ENCODE results near the gene ATOSB. TPM values are rescaled to one million over a fixed set of nuclear protein-coding genes. Genes with fewer than 3 reads are reported as not detected.

ATOSB gene
- polyA plus RNA-seq, 3 donors = 18.5 to 96.8 (median 23.7) TPM

GRCh38 chr9:35075358-35075757, 40.3 kb downstream of the ATOSB start:
- intact Hi-C loops (cut with micrococcal nuclease) = loop anchor here in 1 of 2 donors (10.0 kb wide), 1 partner anchor 91 kb away; the partner anchor contains the start of gene DNAJB5
- Histone ChIP-seq H3K79me2 (ENCODE audit: insufficient read depth, low read length) (peaks cover 34% of the 10 kb centered on the region), H3K27me3 (ENCODE audit: control insufficient read depth in 2 of 2, insufficient read depth in 2 of 2, low read length in 2 of 2) (no peaks in the 10 kb centered on the region), H3K9me3 (replicated peaks in 1 of 2; ENCODE audit: control insufficient read depth in 1 of 2, insufficient read depth in 1 of 2, low read length in 2 of 2) (no peaks in the 10 kb centered on the region), H3K4me2 (replicated peaks; ENCODE audit: extremely low read depth, low read length, poor library complexity, severe bottlenecking) (no peak overlapping the region), H3K36me3 (replicated peaks in 1 of 2; ENCODE audit: control insufficient read depth in 1 of 2, insufficient read depth in 2 of 2, low read length in 2 of 2) (peaks cover 2 to 9% of the 10 kb centered on the region in 2 donors), H3K4me1 (ENCODE audit: control insufficient read depth in 1 of 2, insufficient read depth in 2 of 2, low read length in 2 of 2) (peaks cover 28 to 47% of the 10 kb centered on the region in 2 donors), H3K27ac (ENCODE audit: low read depth in 1 of 2, low read length in 2 of 2) (peak overlapping the region in 1 of 2 donors; percentile 32), H2AFZ (ENCODE audit: insufficient read depth, low read depth, low read length, poor library complexity, severe bottlenecking) (no peak overlapping the region), H4K20me1 (ENCODE audit: insufficient read depth, low read length) (peaks cover 16% of the 10 kb centered on the region), H3K4me3 (replicated peaks in 1 of 3; ENCODE audit: low read depth in 2 of 3, low read length in 3 of 3) (no peak overlapping the region), H3K9ac (ENCODE audit: insufficient read depth, low read length, poor library complexity, severe bottlenecking) (no peak overlapping the region)
- peaks cover 4 to 13% of the 10 kb centered on the region in 2 donors for H3K36me3 Mint-ChIP-seq
- no peak overlapping the region for H3K4me3 Mint-ChIP-seq
- H3K9me3 Mint-ChIP-seq = no peaks in the 10 kb centered on the region
- no peak overlapping the region for H3K27ac Mint-ChIP-seq
- peaks cover 37% of the 10 kb centered on the region for H3K4me1 Mint-ChIP-seq
- WGBS (ENCODE audit: insufficient coverage) = 96% methylated on average over 3 of the region's 4 CpGs
- no peak for TF ChIP-seq CTCF (IDR thresholded peaks at IDR 0.05)
- no peak for DNase-seq
- no peaks in the 10 kb centered on the region for H3K27me3 Mint-ChIP-seq (ENCODE audit: low read depth in 3 of 3)

- intact Hi-C loops (cut with micrococcal nuclease) = loop anchor here (5.0 to 10.0 kb wide), 3 partner anchors 38 to 90 kb away; partner anchors contain the start of gene DNAJB5 (in 1 of the 2)
- Mint-ChIP-seq H3K4me3 (no peak overlapping the region), H3K4me1 (peaks cover 38% of the 10 kb centered on the region)
Observed at GRCh38 chr9:35074791-35075190, 40.9 kb downstream of the ATOSB start.

More at GRCh38 chr9:35074791-35075190, 40.9 kb downstream of the ATOSB start:
- Histone ChIP-seq H3K4me3 (replicated peaks in 1 of 3; ENCODE audit: low read depth in 2 of 3, low read length in 3 of 3) (no peak overlapping the region), H3K79me2 (ENCODE audit: insufficient read depth, low read length) (peaks cover 39% of the 10 kb centered on the region), H3K36me3 (replicated peaks in 1 of 2; ENCODE audit: control insufficient read depth in 1 of 2, insufficient read depth in 2 of 2, low read length in 2 of 2) (peaks cover 2 to 14% of the 10 kb centered on the region in 2 donors), H3K27me3 (ENCODE audit: control insufficient read depth in 2 of 2, insufficient read depth in 2 of 2, low read length in 2 of 2) (no peaks in the 10 kb centered on the region), H3K9me3 (replicated peaks in 1 of 2; ENCODE audit: control insufficient read depth in 1 of 2, insufficient read depth in 1 of 2, low read length in 2 of 2) (no peaks in the 10 kb centered on the region), H2AFZ (ENCODE audit: insufficient read depth, low read depth, low read length, poor library complexity, severe bottlenecking) (no peak overlapping the region), H4K20me1 (ENCODE audit: insufficient read depth, low read length) (peaks cover 21% of the 10 kb centered on the region), H3K4me1 (ENCODE audit: control insufficient read depth in 1 of 2, insufficient read depth in 2 of 2, low read length in 2 of 2) (peaks cover 31 to 48% of the 10 kb centered on the region in 2 donors), H3K4me2 (replicated peaks; ENCODE audit: extremely low read depth, low read length, poor library complexity, severe bottlenecking) (no peak overlapping the region), H3K9ac (ENCODE audit: insufficient read depth, low read length, poor library complexity, severe bottlenecking) (no peak overlapping the region), H3K27ac (ENCODE audit: low read depth in 1 of 2, low read length in 2 of 2) (peak overlapping the region in 1 of 2 donors; percentile 32)
- Mint-ChIP-seq H3K27ac (peak overlapping the region in 2 of 7 donors; percentile 37 to 40), H3K36me3 (peaks cover 5 to 13% of the 10 kb centered on the region in 2 donors), H3K9me3 (no peaks in the 10 kb centered on the region), H3K27me3 (ENCODE audit: low read depth in 3 of 3) (no peaks in the 10 kb centered on the region)
- no peak for DNase-seq
- TF ChIP-seq CTCF (IDR thresholded peaks at IDR 0.05) = no peak
- WGBS (ENCODE audit: insufficient coverage) = 97% methylated on average over 8 of the region's 8 CpGs

Data from CD14-positive monocyte (primary cell).